ENCODE data around the gene CHMP1A. TPM values are rescaled to one million over a fixed set of nuclear protein-coding genes. Genes with fewer than 3 reads are reported as not detected.

CHMP1A gene
- total RNA-seq, 1 donor from 2014 or later, result 104 TPM

- peak overlapping the region; percentile 24 for H3K27ac Mint-ChIP-seq (ENCODE audit: unreplicated experiment)
- H3K4me3 Mint-ChIP-seq (ENCODE audit: unreplicated experiment), result peak overlapping the region; percentile 51
- peaks cover 20% of the 10 kb centered on the region for H3K36me3 Mint-ChIP-seq (ENCODE audit: low read depth, unreplicated experiment)
- H3K9me3 Mint-ChIP-seq (ENCODE audit: unreplicated experiment), result peaks cover 5% of the 10 kb centered on the region
- no peak for TF ChIP-seq CTCF (IDR thresholded peaks at IDR 0.05; ENCODE audit: unreplicated experiment)
- no peak for DNase-seq (ENCODE audit: low spot score)
- H3K4me1 Mint-ChIP-seq (ENCODE audit: unreplicated experiment), result peaks cover 33% of the 10 kb centered on the region
- peaks cover 15% of the 10 kb centered on the region for H3K27me3 Mint-ChIP-seq (ENCODE audit: unreplicated experiment)
Observed at GRCh38 chr16:89613954-89614459, 43.5 kb downstream of the CHMP1A start.

- no peak for DNase-seq (ENCODE audit: low spot score)
- peaks cover 15% of the 10 kb centered on the region for H3K27me3 Mint-ChIP-seq (ENCODE audit: unreplicated experiment)
- H3K4me3 Mint-ChIP-seq (ENCODE audit: unreplicated experiment), result peak within 1 kb of the TSS; percentile 51
- H3K27ac Mint-ChIP-seq (ENCODE audit: unreplicated experiment), result peak within 1 kb of the TSS; percentile 75
- H3K4me1 Mint-ChIP-seq (ENCODE audit: unreplicated experiment), result peaks cover 33% of the 10 kb centered on the region
- peaks cover 5% of the 10 kb centered on the region for H3K9me3 Mint-ChIP-seq (ENCODE audit: unreplicated experiment)
- no peak for TF ChIP-seq CTCF (IDR thresholded peaks at IDR 0.05; ENCODE audit: unreplicated experiment)
- H3K36me3 Mint-ChIP-seq (ENCODE audit: low read depth, unreplicated experiment), result peaks cover 20% of the 10 kb centered on the region
Observed at GRCh38 chr16:89613231-89613953, 44.1 kb downstream of the CHMP1A start, which contains the start of gene DPEP1. TSS of gene DPEP1 (plus strand) at chr16:89613642. CDS start at chr16:89630411, 16,769 bp downstream.

- peaks cover 5% of the 10 kb centered on the region for H3K9me3 Mint-ChIP-seq (ENCODE audit: unreplicated experiment)
- no peak for DNase-seq (ENCODE audit: low spot score)
- peak overlapping the region; percentile 75 for H3K27ac Mint-ChIP-seq (ENCODE audit: unreplicated experiment)
- peaks cover 15% of the 10 kb centered on the region for H3K27me3 Mint-ChIP-seq (ENCODE audit: unreplicated experiment)
- TF ChIP-seq CTCF (IDR thresholded peaks at IDR 0.05; ENCODE audit: unreplicated experiment), result no peak
- H3K36me3 Mint-ChIP-seq (ENCODE audit: low read depth, unreplicated experiment), result peaks cover 20% of the 10 kb centered on the region
- H3K4me1 Mint-ChIP-seq (ENCODE audit: unreplicated experiment), result peaks cover 39% of the 10 kb centered on the region
- no peak overlapping the region for H3K4me3 Mint-ChIP-seq (ENCODE audit: unreplicated experiment)
Observed at GRCh38 chr16:89612415-89613166, 44.9 kb downstream of the CHMP1A start.

GRCh38 chr16:89610108-89610453 is 47.4 kb downstream of the CHMP1A start:
- H3K27ac Mint-ChIP-seq (ENCODE audit: unreplicated experiment), result no peak overlapping the region
- no peak for TF ChIP-seq CTCF (IDR thresholded peaks at IDR 0.05; ENCODE audit: unreplicated experiment)
- H3K4me3 Mint-ChIP-seq (ENCODE audit: unreplicated experiment), result no peak overlapping the region

More at GRCh38 chr16:89610108-89610453, 47.4 kb downstream of the CHMP1A start:
- Mint-ChIP-seq H3K36me3 (ENCODE audit: low read depth, unreplicated experiment) (peaks cover 11% of the 10 kb centered on the region), H3K9me3 (ENCODE audit: unreplicated experiment) (no peaks in the 10 kb centered on the region), H3K4me1 (ENCODE audit: unreplicated experiment) (peaks cover 30% of the 10 kb centered on the region), H3K27me3 (ENCODE audit: unreplicated experiment) (peaks cover 10% of the 10 kb centered on the region)
- no peak for DNase-seq (ENCODE audit: low spot score)

Measured in endothelial cell (in vitro differentiated cells).